Tibial nerve (tissue), 4 donors: ENCODE data around the gene C1orf210.

Experiments used
- EP300 ChIP-seq, 2 donors: sonication (generic); formaldehyde crosslinking; IDR thresholded peaks; one replicate each; pipeline ENCODE4 v1.6.1; 2017; ENCODE audit warnings: antibody characterized with exemption in 2 of 2, mild to moderate bottlenecking in 1 of 2
- POLR2A ChIP-seq, 2 donors: fragments of 450-650 bp; IDR thresholded peaks; one replicate each; pipeline ENCODE4 v1.6.1; 2017; ENCODE audit warnings: antibody characterized with exemption in 2 of 2, mild to moderate bottlenecking in 2 of 2, moderate library complexity in 2 of 2
- TF ChIP-seq, protein P1 (sequence below), 5 experiments: fragments of 200-600 bp in 3 of 5; fragments of 450-650 bp in 2 of 5; sonication (generic) in 3 of 5; IDR thresholded peaks; one replicate each; pipeline ENCODE4 v1.5.1; 2016 to 2019; ENCODE audit warnings: antibody characterized with exemption in 5 of 5, mild to moderate bottlenecking in 3 of 5, moderate library complexity in 2 of 5

DNA sequence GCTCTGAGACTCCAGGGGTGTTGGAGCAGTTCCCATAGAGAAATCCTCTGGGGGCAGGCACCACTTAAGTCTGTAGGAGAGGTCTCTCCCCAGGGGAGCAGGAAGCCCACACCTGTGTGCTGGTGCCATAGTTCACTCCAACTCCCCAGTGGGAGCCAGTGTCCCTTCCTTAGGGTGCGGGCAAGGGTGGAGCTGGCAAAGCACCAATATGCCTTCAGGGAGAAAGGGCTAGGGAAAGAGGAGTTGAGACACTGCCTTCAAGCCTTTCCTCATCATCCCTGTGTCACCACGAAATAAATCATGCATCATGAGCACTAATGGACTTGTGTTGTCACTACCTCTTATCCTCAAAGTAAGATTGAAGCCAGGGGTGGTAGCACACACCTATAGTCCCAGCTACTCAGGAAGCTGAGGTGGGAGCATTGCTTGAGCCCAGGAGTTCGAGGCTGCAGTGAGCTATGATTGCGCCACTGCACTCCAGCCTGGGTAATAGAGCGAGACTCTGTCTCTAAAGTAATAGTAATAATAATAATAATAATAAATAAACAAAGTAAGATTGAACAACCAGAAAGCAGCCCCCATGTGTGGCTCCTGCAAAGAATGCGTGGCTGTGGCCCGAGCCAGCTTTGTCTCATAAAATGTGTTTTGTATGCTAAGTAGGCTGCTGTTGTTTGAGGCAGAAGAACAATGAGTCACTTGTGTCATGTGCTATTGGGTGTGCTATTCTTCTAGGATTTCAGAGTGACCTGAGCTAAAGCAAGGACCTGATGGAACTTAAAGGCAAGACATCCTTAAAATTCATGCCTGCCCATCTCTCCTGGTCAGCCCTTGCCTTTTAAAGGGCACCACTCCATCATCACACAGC lies 8.7 kb upstream of the C1orf210 start:
- TF ChIP-seq, protein P1, sequence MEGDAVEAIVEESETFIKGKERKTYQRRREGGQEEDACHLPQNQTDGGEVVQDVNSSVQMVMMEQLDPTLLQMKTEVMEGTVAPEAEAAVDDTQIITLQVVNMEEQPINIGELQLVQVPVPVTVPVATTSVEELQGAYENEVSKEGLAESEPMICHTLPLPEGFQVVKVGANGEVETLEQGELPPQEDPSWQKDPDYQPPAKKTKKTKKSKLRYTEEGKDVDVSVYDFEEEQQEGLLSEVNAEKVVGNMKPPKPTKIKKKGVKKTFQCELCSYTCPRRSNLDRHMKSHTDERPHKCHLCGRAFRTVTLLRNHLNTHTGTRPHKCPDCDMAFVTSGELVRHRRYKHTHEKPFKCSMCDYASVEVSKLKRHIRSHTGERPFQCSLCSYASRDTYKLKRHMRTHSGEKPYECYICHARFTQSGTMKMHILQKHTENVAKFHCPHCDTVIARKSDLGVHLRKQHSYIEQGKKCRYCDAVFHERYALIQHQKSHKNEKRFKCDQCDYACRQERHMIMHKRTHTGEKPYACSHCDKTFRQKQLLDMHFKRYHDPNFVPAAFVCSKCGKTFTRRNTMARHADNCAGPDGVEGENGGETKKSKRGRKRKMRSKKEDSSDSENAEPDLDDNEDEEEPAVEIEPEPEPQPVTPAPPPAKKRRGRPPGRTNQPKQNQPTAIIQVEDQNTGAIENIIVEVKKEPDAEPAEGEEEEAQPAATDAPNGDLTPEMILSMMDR (IDR thresholded peaks at IDR 0.05), result no peak
- TF ChIP-seq POLR2A (IDR thresholded peaks at IDR 0.05), result no peak
- no peak for TF ChIP-seq EP300 (IDR thresholded peaks at IDR 0.05)
